Stimulated activated CD8-positive, alpha-beta memory T cell treated with anti-CD3 and anti-CD28 coated beads, Interleukin-4, amount 100 ng/mL, for 24 hours (primary cell): Measurements from ENCODE around the gene ZNF784.
"Not testable (repeated sequence)": the region's sequence is repeated elsewhere in the genome, so short reads cannot be mapped to it uniquely, and the experiment has no call there.

Source experiments
- DNase-seq: peaks from one replicate; pipeline ENCODE4 v3.0.0-alpha.2; 2020; ENCODE audit warnings: low read depth

Gene ZNF784

DNA sequence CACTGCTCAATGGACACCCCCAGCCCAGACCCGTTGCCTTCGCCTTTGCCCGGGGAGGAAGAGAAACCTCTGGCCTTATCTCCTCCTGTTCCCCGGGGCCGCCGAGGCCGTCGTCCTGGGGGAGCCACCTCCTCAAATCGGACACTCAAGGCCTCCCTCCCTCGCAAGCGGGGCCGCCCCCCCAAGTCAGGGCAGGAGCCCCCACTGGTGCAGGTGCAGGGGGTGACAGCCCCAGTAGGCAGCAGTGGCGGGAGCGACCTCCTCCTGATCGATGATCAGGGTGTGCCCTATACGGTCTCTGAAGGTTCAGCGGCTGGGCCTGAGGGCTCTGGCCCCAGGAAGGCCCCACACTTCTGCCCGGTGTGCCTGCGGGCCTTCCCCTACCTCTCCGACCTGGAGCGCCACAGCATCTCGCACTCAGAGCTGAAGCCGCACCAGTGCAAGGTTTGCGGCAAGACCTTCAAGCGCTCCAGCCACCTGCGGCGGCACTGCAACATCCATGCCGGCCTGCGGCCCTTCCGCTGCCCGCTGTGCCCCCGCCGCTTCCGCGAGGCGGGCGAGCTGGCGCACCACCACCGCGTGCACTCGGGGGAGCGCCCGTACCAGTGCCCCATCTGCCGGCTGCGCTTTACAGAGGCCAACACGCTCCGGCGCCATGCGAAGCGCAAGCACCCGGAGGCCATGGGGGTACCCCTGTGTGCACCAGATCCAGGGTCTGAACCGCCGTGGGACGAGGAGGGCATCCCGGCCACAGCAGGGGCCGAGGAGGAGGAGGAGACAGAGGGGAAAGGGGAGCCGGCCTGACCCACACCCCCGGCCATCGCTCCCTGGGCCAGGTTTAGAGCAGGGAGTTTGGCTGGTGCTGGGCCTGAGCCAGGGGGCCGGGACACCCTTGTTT is 22.0 kb downstream of the ZNF784 start:
- DNase-seq: no peak

DNA sequence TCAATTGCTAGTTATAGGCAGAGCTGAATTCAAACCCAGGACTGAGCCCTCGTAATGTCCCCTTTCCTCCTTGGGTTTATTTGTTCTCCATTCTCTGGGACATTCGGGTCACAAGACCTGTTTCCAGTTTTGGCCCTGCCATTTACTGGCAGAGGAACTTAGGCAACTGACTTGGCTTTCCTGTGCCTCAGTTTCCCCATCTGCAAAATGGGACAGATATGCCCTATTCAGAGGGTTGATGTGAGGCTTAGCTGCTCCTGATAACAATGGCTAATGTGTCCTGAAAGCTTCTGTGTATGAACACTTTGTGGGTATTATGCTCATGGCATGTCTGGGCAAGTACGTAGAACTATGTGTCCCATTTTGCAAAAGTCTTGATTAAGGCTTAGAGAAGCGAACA is 23.3 kb downstream of the ZNF784 start:
- no peak for DNase-seq

DNA sequence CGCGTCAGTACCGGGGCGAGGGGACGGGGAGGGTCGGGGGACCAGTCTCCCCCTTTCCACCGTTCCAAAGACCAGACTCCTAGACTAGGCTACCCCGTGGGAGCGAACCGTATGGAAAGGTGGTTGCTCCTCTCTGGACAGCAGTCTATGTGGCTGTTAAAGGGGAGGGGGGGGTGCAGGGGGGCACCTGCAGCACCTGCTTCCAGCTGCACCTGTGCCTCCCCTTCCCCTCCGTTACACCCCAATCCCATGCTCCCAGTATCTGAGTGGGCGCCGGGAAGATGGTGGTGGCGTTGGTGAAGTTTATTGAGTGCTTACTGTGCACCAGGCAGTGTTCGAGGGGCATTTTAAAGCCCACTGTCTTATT is 23.7 kb downstream of the ZNF784 start:
- DNase-seq: no peak

DNA sequence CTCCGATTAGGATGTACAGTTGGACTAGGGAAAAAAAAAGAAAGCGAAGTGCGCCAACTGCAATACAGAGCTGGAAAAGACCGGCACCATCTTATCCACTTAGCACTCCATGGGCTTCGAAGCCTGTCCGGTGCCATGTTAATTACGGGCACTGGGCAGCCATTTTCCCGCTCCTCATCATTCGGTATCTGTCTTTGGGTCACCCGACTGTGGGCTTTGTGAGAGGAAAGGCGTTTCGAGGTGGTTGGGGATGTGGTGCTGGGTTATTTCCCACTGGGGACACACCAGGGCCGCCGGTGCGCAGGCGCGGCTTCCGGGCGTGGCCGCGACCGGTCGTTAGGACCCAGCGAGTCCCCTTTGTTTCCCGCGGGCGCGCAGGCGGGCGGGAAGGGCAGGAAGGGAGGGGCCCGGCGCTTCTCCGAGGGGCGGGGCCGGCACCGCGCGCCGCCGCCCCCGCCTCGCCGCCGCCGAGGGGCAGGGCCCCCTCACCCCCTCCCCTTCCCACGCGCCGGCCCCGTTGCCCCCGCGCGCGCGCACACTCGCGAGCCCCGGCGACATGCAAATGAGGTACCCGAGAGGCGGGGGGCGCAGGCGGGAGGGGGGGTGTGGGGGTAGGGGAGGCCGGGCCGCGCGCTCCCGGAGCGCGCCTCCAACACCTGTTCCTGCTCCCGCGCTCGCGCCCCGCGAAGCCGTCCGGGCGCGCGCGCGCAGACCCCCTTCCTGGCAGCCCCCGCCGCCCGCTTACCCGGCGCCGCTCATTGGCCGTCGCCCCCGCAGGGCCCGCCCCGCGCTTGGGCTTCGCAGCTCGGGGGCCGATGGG is 24.3 kb downstream of the ZNF784 start, which contains the start of gene ZNF524:
Gene ZNF524, plus strand, starts transcription at position 447 of the 820 bp plus-strand sequence. CDS start 1,825 bp downstream, outside the sequence.
- peak; percentile 80 for DNase-seq

DNA sequence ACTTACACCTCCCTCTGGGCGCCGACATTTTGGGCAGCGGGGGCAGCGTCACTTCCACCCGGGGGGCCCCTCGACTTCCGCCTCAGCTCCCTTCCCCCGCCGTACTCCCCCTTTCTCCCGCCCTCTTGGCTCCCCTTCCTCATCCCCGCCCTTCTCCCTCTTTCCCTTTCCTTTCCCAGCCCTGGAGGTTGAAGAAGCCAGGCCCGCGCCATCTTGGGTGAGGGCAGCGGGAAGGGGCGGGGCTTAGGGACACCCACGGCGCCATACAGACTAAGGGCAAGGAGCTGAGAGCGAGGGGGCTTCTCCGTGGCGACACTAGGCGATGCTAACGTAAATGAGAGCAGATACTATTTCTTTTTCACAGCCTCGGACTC is 24.9 kb downstream of the ZNF784 start, which contains the start of gene FIZ1:
Gene FIZ1, minus strand, starts transcription at position 50 of the 374 bp plus-strand sequence. CDS start 1,652 bp downstream, outside the sequence.
- DNase-seq: peak; percentile 92

DNA sequence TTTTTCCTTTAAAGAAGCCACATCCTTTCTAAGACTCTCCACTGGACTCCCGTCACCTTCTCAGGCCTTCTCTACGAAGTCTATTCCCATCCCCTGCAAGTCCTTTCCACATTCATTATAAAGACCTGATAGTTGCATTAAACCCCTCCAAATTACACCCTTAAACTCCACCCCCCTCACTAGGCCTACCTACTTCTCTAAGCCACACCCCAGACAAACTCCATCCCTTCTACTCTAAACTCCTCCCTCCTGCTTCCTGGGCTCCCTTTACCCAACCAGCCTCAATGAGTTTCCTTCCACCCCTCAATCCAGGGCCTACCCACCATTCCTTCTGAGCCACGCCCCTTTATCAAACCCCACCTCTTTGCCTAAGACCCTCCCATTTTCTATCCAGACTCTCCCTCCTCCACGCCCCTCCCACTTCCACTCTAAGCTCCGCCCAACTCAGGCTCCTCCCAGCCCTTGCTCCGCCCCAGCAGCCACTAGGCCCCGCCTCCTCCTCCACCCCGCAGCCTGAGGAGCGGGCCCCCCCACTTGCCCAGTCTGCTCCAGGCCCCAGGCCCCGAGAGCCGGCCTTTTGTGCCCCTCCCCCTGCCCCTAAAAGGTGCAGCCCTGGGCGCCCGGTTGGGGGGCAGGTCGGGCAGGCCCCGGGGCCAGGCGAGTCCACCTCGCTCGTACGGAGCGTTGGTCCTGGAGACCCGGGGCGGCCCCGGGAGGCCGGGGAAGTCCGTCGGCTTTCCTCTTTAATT is 25.5 kb downstream of the ZNF784 start:
- DNase-seq: peak; percentile 84

DNA sequence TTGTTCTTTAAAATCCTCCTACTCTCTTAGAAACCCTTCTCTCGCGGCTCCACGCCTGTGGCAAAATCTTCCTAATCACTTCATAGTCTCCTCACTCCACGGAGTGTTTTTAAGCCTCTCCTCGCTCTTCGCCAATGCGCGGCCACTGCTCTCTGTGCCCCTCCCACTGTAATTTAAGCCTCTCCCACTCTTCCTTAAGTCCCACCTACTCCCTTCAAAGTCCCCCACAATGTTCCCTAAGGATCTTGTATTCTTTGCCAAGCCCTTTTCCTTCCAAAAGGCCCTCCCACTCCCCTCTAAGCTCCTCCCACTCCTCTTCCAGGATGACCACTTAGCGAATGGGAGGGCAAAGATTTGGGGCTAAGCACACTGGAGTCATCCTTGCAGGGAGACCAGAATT is 26.3 kb downstream of the ZNF784 start:
- no peak for DNase-seq

DNA sequence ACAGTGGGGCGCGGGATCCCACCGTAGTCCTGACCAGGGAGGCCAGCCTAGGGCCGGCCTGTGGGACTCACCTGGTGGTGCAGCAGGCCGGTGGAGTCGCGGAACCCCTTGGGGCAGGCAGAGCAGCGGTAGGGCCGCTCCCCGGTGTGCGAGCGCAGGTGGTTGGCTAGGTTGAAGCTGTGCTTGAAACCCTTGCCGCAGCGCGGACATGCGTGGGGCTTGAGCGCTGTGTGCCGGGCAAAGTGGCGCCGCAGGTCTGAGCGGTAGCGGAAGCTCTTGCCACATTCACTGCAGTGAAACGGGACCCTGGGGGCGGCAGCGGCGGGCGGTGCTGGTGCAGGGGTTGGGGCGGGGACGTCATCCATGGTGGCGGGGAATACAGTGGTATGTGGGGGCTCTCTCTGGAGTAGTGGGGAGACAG is 26.9 kb downstream of the ZNF784 start:
- DNase-seq: no peak

DNA sequence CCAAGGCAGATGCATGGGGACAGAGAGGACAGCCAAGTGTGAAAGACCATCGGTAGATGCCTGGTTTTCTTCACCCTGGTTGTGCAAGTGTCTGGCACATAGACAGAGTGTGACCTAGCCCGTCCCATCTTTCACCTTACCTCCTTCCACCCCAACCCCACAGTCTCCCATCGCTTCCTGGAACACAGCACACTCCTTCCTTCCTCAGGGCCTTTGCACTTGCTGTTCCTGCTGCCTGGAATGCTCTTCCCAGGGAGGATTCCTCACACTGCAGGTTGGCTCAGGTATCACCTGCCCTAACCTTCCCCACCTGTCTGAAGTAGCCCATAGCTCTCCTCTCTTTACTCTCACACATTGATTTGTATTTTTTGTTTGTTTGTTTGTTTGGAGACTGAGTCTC is 28.1 kb downstream of the ZNF784 start:
- DNase-seq: no peak

DNA sequence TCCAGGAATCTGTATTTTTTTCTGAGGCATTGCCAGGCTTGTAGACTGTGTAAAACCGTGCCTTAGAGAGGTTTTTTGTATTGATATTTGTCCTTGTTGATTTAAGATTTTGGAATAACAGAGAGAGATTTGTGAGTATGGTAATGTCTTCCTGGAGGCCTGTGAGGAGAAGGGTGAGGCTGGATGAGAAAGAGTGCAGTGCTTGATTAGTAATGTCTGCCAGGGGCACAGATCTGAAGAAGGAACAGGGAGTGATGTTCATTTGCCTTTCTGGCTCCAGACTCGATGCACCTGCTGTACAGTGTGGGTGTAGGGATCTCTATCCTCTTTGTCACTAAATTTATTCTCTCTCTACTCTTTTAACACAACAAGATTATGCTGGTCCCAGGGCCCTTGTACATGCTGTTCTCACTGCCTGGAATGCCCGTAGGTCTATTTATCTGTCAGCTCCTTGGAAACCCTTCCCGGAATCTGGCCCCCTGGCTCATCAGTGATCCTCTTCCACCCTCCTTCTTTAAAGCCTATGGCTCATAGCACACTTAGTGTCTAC is 29.3 kb downstream of the ZNF784 start:
- DNase-seq: no peak

DNA sequence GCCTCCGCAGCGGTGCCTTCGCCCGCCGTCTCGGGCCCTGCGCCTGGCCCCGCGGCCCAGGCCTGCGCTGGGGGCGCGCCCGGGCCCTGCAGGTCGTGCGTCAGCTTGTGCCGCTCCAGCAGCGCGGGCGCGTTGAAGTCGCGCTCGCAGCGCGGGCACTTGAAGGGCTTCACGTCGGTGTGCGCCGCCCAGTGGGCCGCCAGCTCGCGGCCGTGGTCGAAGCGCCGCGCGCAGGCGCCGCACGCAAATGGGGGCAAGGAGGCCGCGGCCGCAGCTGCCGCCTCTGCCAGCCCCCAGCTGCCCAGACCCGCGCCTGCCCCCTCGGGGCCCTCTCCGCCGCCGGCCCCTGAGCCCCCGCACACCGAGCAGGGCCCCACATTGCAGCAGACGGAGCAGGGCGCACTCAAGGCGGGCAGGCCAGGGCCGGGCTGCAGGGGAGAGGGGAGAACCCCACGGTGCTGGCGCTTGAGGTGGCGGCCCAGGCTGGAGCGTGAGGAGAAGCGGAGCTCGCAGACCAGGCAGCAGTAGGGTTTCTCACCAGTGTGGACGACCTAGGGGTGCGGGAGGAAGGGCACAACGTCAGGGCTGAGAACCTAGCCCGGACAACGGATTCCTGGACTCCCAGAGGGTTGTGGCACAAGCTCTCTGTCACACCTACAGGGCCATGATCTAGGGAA is 31.1 kb downstream of the ZNF784 start:
- no peak for DNase-seq

DNA sequence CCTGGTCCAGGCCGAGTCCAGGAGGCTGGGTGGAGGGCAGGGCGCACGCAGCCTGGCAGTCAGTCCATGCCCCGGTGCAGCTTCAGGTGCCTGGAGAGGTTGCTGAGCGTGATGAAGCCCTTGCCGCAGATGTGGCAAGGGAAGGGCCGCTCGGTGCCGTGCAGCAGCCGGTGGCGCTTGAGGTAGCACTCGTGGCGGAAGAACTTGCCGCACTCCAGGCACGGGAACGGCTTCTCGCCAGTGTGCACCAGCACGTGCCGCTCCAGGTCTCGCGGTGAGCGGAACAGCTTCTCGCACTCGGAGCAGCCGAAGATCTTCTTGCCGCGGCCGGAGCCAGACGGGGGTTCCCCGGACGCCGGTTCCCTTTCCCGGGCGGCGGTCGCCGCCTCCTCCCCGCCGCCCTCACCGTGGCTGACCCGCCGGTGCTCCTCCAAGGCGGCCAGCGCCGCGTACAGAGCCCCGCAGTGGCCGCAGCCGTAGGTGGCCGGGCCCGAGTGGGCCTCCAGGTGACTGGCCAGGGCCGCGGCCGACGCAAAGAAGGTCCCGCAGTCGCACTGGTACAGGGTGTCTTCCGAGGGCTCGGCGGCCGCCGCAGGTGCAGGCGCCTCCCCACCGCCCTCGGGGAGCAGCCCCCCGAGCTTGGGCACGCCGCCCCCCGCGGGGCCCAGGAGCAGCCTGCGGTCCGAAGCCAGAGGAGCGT is 31.8 kb downstream of the ZNF784 start:
- no peak for DNase-seq

DNA sequence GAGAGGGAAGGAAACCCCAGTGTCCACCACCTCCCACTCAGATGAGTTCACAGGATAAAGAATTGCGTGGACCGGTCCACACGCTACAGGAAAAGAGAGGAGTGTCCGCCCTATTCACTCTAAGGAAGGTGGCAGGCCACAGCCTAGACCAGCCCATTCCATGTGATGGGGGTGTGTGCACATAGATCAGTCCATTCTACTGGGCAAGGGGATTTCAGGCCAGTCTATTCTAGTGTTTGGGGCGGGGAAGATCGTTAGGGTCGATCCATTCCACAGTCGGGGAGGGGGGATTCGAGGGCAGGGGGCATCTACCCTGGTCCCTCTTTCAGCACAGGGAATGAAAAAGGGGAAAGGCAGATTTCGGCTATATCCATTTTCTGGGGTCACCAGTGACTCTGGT is 32.8 kb downstream of the ZNF784 start:
- no peak for DNase-seq

DNA sequence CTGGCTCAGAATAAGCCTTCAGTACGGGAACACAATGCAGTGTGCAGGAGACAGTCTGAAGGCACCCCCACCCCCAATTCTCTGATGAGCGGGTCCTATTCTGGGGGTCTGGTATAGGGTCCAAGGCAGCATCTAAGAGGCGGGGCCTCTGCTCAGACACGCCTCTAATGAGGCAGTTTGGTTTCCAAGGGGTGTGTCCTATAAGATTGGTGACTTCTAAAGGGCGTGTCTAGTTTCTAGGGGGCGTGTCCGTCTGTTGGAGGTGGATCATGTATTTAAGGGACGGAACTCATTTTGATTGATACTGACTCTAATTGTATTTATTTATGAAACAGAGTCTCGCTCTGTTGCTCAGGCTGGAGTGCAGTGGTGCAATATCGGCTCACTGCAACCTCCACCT is 33.7 kb downstream of the ZNF784 start:
- DNase-seq: no peak

DNA sequence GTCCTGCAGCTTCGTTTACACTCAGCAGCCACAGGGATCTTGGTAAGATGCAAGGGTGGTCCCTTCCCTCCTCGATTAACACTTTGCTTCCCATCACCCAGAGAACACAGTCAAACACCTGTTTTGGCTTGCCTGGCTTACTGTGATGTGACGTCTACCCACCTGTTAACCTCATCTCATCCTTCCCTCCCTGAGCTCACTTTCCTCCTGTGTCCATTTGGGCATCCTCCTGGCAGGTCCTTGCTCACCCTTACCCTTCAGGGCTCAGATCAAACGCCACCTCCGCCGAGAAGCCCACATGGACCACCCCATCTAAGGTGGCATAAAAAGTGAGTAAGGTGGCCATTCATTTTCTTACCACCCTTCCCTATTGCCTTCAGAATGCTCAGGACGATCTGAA is 34.3 kb downstream of the ZNF784 start:
- no peak for DNase-seq

DNA sequence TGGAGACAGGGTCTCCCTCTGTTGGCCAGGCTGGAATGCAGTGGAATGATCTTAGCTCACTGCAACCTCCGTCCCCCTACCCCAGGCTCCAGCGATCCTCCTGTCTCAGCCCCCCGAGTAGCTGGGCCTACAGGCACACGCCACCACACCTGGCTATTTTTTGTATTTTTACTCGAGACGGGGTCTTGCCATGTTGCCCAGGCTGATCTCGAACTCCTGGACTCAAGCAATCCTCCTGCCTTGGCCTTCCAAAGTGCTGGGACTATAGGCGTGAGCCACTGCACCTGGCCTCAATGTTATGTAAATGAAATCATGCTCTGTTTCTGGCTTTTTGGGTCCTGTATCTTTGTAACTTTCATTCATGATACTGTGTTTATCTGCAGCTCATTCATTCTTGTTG is 35.6 kb downstream of the ZNF784 start:
- DNase-seq: no peak

DNA sequence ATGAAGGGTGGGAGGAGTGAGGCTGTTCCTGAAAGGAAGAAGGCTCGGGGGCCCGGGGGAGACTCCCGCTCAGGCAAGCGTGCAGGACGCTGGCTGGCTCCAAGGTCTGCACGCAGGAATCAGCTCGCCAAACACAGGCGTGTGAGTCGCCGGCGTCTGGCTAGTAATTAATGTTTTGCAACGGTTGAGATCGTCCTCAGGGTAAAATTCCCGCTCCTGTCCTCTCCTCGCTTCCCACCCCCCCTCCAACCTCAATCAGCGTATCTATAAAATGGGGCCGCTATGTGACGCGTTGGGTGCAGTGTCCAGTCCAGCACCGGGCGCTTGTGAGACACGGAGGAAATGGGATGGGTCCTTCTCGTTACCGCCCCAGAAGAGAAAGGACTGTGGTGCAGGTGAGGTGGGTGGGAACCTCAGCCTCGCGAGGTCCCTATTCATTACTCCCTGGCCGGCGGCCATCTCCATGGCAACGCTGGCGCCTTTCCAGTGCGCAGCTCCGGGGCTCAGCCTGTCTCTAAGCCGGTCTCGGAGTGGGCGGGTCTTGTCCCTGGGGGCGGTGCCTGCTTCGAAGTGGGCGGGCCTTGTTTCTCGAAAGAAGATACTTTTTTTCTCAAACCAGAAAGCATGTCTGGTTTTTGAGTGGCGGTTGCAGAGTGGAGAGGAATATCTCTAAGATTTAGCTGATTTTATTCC is 37.2 kb downstream of the ZNF784 start:
- peak; percentile 89 for DNase-seq

DNA sequence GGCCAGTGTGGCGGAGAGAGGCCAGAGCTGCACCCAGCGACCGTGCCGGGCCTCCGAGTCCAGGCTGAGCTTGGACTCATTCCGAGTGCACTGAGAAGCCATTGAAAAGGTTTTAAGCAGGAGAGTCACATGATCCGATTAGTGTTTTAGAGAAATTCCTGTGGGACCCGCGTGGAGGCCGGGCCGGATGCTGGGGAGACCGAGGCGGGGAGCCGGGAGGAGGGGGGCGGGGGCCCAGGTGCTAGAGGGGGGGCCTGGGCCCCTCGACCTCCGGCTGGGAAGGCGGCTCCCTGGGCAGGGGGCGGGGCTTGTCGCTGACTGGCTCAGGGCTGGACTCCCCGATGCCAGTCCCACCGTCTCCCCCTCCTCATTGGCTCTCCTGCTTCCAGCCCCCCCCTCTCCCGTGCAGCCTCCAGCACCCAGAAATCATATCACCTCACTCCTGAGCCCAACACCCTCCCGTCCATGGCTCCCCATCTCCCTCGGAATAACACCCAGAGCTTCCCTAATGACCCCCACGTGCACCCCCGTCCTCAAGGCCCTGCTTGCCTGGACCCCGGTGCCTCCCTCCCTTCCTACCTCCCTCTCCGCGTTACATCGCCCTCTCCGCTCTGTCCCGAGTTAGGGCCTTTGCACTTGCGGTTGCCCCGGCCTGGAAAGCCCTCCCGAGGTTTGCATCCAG is 38.6 kb downstream of the ZNF784 start:
- DNase-seq: peak; percentile 42

DNA sequence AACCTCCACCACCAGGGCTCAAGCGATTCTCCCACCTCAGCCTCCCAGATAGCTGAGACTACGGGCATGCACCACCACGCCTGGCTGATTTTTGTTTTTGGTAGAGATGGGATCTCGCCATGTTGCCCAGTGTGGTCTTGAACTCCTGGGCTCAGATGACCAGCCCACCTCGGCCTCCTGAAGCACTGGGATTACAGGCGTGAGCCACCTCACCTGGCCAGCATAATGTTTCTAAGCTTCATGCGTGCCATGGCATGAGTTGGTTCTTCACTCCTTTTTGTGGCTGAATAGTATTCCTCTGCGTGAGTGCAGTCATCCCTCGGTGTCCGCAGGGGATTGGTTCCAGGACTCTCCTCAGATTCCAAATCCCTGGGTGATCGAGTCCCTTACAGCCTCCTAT is 39.5 kb downstream of the ZNF784 start:
- DNase-seq: no peak

DNA sequence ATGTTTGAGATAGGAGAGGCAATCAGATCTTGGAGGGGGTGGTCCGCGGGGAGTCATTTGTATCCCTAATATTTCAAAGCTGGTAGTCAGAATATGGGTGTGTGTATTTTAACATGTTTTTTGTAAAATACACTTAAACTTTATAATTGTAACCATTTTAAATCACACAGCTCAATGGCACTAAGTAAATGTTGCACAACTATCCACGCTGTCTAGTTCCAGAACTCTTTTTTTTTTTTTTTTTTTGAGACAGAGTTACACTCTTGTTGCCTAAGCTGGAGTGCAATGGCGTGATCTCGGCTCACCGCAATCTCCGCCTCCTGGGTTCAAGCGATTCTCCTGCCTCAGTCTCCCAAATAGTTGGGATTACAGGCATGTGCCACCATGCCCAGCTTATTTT is 40.5 kb downstream of the ZNF784 start:
- not testable (repeated sequence) for DNase-seq
